Activated T-cell treated with anti-CD3 and anti-CD28 coated beads, Interleukin-2, amount 50 U/mL, for 72 hours (primary cell): ENCODE results near the gene RSRP1. TPM values are rescaled to one million over a fixed set of nuclear protein-coding genes. Genes with fewer than 3 reads are reported as not detected.
"Not testable (repeated sequence)": the region's sequence is repeated elsewhere in the genome, so short reads cannot be mapped to it uniquely, and the experiment has no call there.

Source experiments
- ATAC-seq, 2 donors: fragments of 150-1000 bp; cut with Tn5 transposase; replicated peaks in 1 of 2; 2 replicates each; pipeline ENCODE4 v1.10.0; 2021; ENCODE audit warnings: moderate library complexity in 2 of 2, mild to moderate bottlenecking in 1 of 2
- DNase-seq, 2 donors: peaks; one replicate each; pipeline ENCODE4 v3.0.0; 2021 to 2022; ENCODE audit warnings: mixed read lengths in 1 of 2
- H3K27ac Mint-ChIP-seq: one replicate; pipeline ENCODE4 v1.8.0; 2022; ENCODE audit warnings: mild to moderate bottlenecking, moderate library complexity, mixed read lengths
- H3K27me3 Mint-ChIP-seq: one replicate; pipeline ENCODE4 v1.8.0; 2022; ENCODE audit warnings: low read depth, mixed read lengths
- H3K36me3 Mint-ChIP-seq, 2 donors: one replicate each; pipeline ENCODE4 v1.8.0; 2022; ENCODE audit warnings: mixed read lengths in 2 of 2, mild to moderate bottlenecking in 1 of 2; ENCODE audit not compliant: insufficient read depth in 2 of 2
- H3K4me1 Mint-ChIP-seq: one replicate; pipeline ENCODE4 v1.8.0; 2022; ENCODE audit warnings: low read depth, mixed read lengths
- H3K4me3 Mint-ChIP-seq, 2 donors: one replicate each; pipeline ENCODE4 v1.8.0; 2022; ENCODE audit warnings: mild to moderate bottlenecking in 2 of 2, mixed read lengths in 2 of 2, moderate library complexity in 2 of 2
- H3K9me3 Mint-ChIP-seq, 2 donors: one replicate each; pipeline ENCODE4 v1.8.0; 2022; ENCODE audit warnings: mixed read lengths in 2 of 2
- total RNA-seq, 2 donors: library from RNA; stranded (reverse); gene quantifications; one replicate each; pipeline ENCODE4 v1.2.3, GENCODE V29; 2022

Gene RSRP1, protein sequence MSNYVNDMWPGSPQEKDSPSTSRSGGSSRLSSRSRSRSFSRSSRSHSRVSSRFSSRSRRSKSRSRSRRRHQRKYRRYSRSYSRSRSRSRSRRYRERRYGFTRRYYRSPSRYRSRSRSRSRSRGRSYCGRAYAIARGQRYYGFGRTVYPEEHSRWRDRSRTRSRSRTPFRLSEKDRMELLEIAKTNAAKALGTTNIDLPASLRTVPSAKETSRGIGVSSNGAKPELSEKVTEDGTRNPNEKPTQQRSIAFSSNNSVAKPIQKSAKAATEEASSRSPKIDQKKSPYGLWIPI
- 100 to 1,000 TPM; 181 to 271 TPM for total RNA-seq

DNA sequence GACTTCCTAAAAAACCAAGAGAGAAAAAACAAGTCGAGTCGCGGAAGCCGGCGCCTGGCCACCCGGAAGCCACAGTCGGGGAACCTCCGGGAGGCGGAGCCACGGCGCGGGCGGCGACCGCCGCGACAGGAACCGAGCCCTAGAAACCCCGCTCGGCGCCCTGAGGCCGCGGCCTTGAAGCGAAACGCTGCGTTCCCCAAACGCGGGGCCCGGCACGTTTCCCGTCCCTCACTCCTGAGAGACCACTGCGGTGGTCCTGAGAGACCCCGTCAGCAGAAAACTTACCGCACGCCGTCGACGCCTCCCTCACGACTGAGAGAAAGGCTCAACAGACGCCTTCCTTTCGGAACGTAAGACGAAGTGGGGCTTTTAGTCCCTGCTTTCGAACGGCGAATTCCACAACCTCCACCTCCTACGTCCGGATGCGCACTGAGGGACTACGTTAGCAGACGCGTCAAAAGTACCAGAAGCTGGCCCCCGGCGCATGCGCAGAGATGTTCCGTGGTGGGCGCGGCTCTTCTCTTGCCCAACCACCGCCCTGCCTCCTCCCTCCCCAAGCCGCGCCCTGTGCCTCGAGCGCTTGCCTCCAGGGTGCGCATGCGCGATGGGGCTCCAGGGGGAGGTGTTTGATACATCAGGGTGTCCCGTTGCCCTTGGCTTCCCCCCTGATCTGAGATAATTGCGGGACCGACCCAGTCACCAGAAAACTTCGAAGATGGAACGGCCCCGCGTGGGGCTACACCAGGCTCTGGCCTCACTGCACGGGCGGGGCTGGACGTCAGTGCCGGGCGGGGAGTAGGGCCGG is at the start of gene RSRP1:
RSRP1 (minus strand) TSS at position 431 of the 805 bp plus-strand sequence. CDS start 491 bp downstream, outside the sequence.
- peak; percentile 89 to 90 for ATAC-seq
- DNase-seq, result peak; percentile 100
- peaks cover 15 to 44% of the 10 kb centered on the region in 2 donors for H3K36me3 Mint-ChIP-seq

DNA sequence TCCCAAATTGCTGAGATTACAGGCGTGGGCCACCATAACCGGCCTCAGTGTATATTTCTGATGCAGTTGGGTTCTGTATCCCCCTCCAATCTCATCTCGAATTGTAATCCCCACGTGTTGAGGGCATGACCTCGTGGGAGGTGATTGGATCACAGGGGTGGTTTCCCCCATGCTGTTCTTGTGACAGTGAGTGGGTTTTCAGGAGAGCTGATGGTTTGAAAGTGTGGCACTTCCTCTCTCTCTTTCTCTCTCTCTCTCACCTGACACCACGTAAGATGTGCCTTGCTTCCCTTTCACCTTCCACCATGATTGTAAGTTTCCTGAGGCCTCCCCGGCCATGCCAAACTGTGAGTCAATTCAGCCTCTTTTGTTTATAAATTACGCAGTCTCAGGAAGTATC is 49.2 kb upstream of the RSRP1 start:
- H3K4me1 Mint-ChIP-seq, H3K9me3 Mint-ChIP-seq, H3K4me3 Mint-ChIP-seq, H3K27me3 Mint-ChIP-seq, DNase-seq, H3K36me3 Mint-ChIP-seq, H3K27ac Mint-ChIP-seq: not testable (repeated sequence)
- peak in 1 of 2 donors; percentile 23 for ATAC-seq

More for the DNA sequence above, at the start of gene RSRP1:
- Mint-ChIP-seq H3K27ac (peak within 1 kb of the TSS; percentile 99), H3K4me3 (peak within 1 kb of the TSS; percentile 94 to 98), H3K27me3 (no peaks in the 10 kb centered on the region), H3K4me1 (peaks cover 51% of the 10 kb centered on the region), H3K9me3 (no peaks in the 10 kb centered on the region)

DNA sequence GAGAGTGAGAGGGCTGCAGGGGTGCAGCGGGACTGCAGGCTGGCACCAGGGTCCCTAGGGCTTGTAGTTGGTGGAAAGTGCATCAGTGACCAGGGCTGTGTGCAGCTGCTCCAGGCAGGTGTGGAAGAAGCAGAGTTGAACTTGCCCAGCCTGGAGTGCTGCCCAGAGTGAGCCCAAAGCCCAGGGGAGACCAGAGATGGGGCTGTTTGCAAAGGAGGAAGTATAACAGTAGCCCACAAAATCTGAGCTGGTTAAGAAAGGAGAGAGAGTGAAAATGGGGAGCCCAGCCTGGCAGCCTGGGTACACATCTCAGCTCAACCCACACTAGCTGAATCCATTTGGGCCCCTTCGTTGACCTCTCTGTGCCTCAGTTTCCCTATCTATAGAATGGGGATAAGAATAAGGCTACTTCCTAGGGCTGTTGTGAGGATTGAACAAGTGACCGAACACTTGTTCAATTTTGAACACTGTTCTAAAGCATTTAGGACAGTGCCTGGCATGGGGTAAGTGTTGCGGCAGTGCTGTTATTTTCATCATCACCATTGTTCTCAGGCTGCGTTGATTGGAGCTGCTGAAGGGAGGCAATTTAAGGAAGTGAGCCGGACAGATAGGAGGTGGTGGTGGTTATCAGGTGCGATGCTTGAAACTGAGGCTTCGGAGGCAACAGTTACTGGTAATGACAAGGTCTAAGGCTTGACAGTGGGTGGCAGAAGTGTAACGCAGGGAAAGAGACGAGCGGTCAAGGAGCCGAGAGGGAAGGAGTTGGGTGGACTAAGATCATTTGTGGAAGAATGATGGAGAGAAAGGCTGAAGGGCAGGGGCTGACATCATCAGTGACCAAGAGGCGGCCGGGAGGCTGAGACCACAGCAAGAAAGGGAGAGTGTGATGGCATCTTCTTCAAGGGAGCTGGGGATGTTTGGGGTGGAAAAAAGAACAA is 47.9 kb upstream of the RSRP1 start:
- H3K27ac Mint-ChIP-seq, DNase-seq: not testable (repeated sequence)

DNA sequence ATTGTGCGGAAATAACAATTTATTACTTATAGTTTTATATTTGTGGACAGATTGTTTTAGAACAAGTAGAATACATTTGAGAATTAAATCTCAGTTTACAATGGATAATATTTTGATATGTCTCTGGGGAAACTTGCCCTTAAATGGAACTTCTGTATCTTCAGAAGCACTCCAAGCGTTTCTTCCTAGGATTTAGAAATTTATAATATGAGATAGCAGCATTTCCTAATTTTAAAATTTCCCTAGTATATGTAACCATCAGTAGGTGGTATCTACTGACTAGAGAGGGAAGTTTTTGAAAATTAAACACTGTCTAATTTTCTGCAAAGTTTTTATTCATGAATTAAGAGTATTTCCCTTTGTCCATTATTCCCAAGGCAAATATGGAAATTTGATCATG is 46.2 kb upstream of the RSRP1 start:
- H3K4me3 Mint-ChIP-seq, H3K36me3 Mint-ChIP-seq, ATAC-seq, H3K4me1 Mint-ChIP-seq, H3K27me3 Mint-ChIP-seq, H3K27ac Mint-ChIP-seq, DNase-seq, H3K9me3 Mint-ChIP-seq: not testable (repeated sequence)

More for the DNA sequence above, 47.9 kb upstream of the RSRP1 start:
- not testable (repeated sequence) for H3K27me3 Mint-ChIP-seq, H3K4me3 Mint-ChIP-seq, H3K36me3 Mint-ChIP-seq, H3K4me1 Mint-ChIP-seq, H3K9me3 Mint-ChIP-seq, ATAC-seq

DNA sequence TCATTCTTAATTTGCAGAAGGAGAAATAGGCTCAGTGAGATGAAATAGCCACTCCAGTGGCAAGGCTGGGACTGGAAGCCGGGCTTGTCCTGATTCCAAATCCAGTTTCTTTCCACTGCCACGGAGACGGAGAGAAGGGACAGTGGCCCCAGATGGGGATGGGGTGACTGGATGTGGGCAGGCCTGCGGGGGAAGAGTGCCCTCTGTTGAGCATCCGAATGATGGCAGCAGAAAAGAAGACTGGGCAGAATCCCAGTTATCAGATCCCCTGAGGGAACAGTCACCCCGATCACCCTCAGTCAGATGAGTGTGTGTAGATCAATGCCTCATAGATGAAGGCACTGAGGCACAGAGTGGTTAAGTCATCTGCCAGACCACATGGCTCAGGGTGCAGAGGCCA is 42.8 kb upstream of the RSRP1 start:
- not testable (repeated sequence) for H3K27ac Mint-ChIP-seq, H3K4me3 Mint-ChIP-seq, H3K9me3 Mint-ChIP-seq, H3K4me1 Mint-ChIP-seq, H3K36me3 Mint-ChIP-seq, H3K27me3 Mint-ChIP-seq
- DNase-seq, result peak in 1 of 2 donors; percentile 11
- peak; percentile 67 to 86 for ATAC-seq

DNA sequence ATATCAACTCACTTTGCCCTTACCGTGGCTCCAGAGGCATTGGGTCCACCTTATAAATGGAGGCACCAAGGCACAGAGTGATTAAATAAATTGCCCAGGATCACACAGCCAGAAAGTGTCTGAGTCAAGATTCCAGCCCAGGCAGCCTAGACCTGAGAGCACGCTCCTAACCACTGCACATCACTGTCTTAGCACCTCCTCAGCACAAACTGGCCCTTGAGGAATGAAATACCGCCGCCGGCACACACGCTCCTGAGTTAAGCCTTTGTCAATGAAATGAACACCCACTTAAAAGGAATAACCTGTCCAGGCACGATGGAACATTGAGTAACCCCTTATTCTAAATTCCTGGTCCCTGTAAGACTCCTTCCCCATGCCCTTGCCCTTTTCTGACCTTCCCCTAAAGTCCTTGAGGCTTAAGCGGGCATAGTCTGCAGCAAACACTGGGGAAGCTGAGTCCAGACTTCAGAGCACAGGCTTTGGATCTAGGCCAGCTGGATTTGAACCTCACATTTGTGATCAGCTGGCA is 41.4 kb upstream of the RSRP1 start:
- not testable (repeated sequence) for DNase-seq, ATAC-seq, H3K36me3 Mint-ChIP-seq, H3K27ac Mint-ChIP-seq, H3K27me3 Mint-ChIP-seq, H3K4me1 Mint-ChIP-seq, H3K4me3 Mint-ChIP-seq, H3K9me3 Mint-ChIP-seq

DNA sequence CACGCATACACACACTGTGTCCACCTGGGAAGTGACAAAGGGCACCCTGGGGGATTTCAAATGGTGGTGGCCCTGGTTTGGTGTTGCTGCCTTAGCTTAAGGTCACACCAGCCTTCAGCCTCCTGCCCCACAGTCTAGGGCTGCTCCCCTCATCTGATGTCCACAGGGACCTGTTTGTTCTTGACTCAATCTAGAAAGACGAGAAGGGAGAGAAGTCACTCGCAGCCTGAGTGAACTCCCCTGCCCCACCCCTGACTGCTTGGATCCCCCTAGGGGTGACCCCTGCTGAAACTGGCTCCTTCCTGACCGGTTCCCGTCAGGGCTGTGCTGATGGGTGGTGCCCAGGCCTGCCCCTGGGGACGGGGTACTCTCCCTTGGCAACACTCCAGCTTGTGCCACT is 39.9 kb upstream of the RSRP1 start:
- not testable (repeated sequence) for H3K27me3 Mint-ChIP-seq, DNase-seq, H3K36me3 Mint-ChIP-seq, H3K4me1 Mint-ChIP-seq, H3K4me3 Mint-ChIP-seq, H3K9me3 Mint-ChIP-seq, H3K27ac Mint-ChIP-seq
- ATAC-seq, result peak in 1 of 2 donors; percentile 20

DNA sequence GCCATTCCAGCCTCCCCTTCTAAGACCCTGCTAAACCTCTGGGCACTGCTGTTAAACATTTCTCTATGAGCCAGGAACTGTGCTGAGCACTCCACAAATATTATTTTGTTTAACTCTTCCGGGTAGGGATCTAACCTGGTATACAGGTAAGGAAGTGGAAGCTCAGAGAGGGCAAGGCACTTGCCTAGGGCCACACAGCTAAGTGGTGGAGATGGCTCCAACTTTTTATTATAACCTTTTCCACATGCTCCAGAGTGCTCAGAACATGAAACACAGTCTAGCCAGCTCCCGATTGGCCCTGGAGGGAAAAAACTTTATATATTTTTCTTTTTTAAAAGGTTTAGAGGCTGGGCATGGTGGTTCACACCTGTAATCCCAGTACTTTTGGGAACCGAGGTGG is 38.6 kb upstream of the RSRP1 start:
- not testable (repeated sequence) for H3K4me3 Mint-ChIP-seq, H3K36me3 Mint-ChIP-seq, H3K27me3 Mint-ChIP-seq, DNase-seq, H3K9me3 Mint-ChIP-seq, ATAC-seq, H3K27ac Mint-ChIP-seq, H3K4me1 Mint-ChIP-seq

DNA sequence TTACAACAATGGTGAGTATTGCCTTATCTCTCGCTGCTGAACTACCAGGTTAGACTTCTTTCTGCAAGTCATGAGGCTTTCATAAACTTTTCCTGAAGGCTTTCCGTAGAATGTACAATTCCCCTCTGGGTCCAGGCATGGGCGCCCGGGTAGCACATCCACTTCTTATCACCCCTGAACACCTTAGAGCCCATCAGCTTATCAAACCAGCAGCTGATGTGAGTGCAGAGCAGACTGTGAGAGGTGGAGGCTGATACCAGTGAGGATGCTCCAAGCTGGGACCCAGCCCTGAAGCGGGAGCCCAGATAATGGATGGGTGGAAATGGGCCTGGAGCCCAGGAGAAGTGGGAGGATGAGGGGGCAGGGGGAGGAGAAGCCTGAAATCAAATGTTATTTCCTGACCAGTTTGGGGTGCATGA is 32.4 kb upstream of the RSRP1 start:
- DNase-seq, H3K4me1 Mint-ChIP-seq, H3K27me3 Mint-ChIP-seq, H3K4me3 Mint-ChIP-seq, ATAC-seq, H3K9me3 Mint-ChIP-seq, H3K36me3 Mint-ChIP-seq, H3K27ac Mint-ChIP-seq: not testable (repeated sequence)

DNA sequence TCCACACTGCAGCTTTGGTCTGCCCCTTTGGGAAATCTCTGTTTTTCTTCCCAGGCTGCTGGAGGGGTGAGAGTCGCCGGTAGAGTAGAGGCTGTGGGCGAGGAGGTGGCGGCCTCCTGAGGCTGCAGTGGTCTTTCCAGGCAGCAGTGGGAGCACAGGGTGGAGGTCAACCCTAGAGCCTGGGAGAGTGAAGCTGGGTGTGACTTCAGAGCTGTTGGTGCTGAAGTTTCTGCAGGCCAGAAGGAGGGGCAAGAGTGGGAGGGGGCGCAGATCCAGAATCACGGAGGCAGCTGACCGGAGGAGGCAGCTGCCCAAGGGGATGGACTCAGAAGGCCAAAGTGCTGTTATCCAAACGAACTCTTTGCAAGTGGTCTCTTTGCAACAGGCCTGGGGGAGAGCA is 31.5 kb upstream of the RSRP1 start:
- not testable (repeated sequence) for H3K27me3 Mint-ChIP-seq, H3K36me3 Mint-ChIP-seq, H3K4me1 Mint-ChIP-seq, ATAC-seq, H3K27ac Mint-ChIP-seq, H3K9me3 Mint-ChIP-seq, DNase-seq, H3K4me3 Mint-ChIP-seq

GRCh38 chr1:25278358-25278757 is 31.1 kb upstream of the RSRP1 start:
- not testable (repeated sequence) for ATAC-seq, H3K27ac Mint-ChIP-seq, H3K4me3 Mint-ChIP-seq, H3K36me3 Mint-ChIP-seq, H3K9me3 Mint-ChIP-seq, DNase-seq, H3K27me3 Mint-ChIP-seq, H3K4me1 Mint-ChIP-seq

DNA sequence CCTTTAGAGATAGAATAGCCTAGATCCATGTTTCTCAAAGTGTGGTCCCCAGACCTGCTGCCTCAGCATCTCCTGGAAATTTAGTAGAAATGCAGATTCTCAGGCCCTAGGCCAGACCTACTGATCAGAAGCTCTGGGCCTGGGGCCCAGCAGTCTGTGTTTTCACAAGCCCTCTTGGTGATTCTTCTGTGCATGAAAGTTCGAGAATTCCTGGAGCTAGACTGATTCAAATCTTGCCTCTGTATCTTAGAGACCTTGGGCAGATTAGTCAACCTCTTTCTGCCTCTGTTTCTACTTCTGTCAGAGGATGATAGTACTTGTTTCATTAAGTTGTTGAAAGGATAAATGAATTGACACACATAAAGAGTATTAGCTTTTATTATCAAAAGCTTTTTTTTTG is 30.0 kb upstream of the RSRP1 start:
- H3K4me3 Mint-ChIP-seq, H3K4me1 Mint-ChIP-seq, H3K36me3 Mint-ChIP-seq: not testable (repeated sequence)

DNA sequence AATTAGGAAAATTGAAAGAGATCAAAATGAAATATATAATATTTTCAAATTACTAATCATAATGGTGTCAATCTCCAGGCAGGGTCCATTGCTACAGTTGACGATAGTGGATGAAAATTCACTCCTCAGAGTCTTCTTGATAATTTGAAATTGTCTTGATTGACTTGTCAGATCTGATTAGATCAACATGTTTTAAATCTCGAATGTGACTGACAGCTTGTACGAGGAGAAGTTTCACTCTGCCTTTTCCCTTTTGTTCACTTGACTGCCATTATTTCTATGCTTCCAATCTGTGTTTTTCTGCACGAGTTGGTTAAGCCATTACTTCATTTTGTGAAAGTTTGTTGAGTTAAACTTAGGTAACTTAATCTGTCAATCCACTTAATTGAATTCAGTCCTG is 28.4 kb upstream of the RSRP1 start:
- not testable (repeated sequence) for H3K4me3 Mint-ChIP-seq, H3K27ac Mint-ChIP-seq, H3K9me3 Mint-ChIP-seq, H3K4me1 Mint-ChIP-seq, DNase-seq, H3K27me3 Mint-ChIP-seq, ATAC-seq, H3K36me3 Mint-ChIP-seq

More for the DNA sequence above, 30.0 kb upstream of the RSRP1 start:
- H3K9me3 Mint-ChIP-seq, H3K27me3 Mint-ChIP-seq, DNase-seq, H3K27ac Mint-ChIP-seq: not testable (repeated sequence)
- peak in 1 of 2 donors; percentile 17 for ATAC-seq
